A549 treated with Hydrocortisone at 1 μM for 4 hours (cell line): ENCODE data around the gene PCDHGA6. TPM values are rescaled to one million over a fixed set of nuclear protein-coding genes. Genes with fewer than 3 reads are reported as not detected.

ENCODE experiments used
- total RNA-seq: library from RNA; stranded (reverse); fragments of 200-300 nt; extraction: Qiagen RNA extraction; gene quantifications from 5 replicates; pipeline ENCODE4 v1.2.3, GENCODE V29; 2022

Gene PCDHGA6
- total RNA-seq: 0.14 to 0.26 TPM (median 0.20 TPM) in 5 replicates

GRCh38 chr5:141373673-141374317, at the start of gene PCDHGA6:
PCDHGA6 (plus strand) TSS chr5:141373891; CDS start chr5:141374084, 193 bp downstream.

DNA sequence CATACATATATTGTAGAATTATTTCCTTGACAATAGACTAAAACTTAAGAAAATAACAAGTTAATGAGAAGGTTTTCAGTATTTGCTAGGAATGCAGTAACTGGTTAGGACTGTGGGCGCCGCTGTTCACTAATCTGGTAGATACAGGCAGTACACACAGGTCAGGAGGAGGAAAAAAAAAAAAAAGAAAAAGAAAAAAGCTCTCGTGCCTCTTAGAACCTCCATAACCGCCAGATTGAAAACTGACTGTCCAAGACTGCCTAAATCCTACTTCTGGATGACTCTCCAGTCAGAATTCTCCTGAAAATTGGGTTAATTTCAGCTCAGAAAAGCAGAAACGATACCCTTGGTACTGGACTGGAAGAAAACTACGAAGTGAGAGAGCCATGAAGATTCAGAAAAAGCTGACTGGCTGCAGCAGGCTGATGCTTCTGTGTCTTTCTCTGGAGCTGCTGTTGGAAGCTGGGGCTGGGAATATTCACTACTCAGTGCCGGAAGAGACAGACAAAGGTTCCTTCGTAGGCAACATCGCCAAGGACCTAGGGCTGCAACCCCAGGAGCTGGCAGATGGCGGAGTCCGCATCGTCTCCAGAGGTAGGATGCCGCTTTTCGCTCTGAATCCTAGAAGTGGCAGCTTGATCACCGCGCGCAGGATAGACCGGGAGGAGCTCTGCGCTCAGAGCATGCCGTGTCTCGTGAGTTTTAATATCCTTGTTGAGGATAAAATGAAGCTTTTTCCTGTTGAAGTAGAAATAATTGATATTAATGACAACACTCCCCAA, 43.2 kb upstream of the PCDHGA6 start, which contains the start of gene PCDHGA1:
TSS of gene PCDHGA1 (plus strand) at position 216 of the 782 bp plus-strand sequence.

GRCh38 chr5:141338538-141339306, 35.0 kb upstream of the PCDHGA6 start, which contains the start of gene PCDHGA2:
PCDHGA2 (plus strand) TSS chr5:141338760.

GRCh38 chr5:141343242-141343952, 30.3 kb upstream of the PCDHGA6 start, which contains the start of gene PCDHGA3:
PCDHGA3 (plus strand) TSS chr5:141343829; CDS start chr5:141344034, 205 bp downstream.

DNA sequence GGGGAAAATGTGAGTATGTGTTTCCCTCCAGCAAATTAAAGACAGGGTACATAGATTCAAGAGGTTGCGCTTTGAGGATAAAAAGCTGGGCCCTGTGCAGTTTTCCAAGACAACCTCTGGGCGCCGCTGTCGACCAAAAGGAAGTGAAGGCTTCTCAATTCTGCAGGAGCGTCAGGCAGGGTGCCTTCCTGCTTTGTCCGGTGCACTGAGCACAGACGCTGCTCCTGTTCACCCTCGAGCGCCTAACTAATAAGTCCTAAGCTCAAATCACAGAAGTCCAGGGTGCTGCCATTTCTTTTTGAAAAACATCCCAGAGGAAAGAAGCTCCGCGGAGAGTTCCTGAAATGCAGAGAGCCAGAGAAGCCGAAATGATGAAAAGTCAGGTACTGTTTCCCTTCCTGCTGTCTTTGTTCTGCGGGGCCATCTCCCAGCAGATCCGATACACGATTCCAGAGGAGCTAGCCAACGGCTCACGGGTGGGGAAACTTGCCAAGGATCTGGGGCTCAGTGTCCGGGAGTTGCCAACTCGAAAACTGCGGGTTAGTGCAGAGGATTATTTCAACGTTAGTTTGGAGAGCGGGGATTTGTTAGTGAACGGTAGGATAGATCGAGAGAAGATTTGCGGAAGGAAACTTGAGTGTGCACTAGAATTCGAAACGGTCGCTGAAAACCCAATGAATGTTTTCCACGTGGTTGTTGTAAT, 23.6 kb upstream of the PCDHGA6 start, which contains the start of gene PCDHGB1:
TSS of gene PCDHGB1 (plus strand) at position 183 of the 703 bp plus-strand sequence. CDS start at position 345, 162 bp downstream.

GRCh38 chr5:141354900-141355469, 18.7 kb upstream of the PCDHGA6 start, which contains the start of gene PCDHGA4:
PCDHGA4 (plus strand) TSS chr5:141355021; CDS start chr5:141355108, 87 bp downstream.

GRCh38 chr5:141359790-141360426, 13.8 kb upstream of the PCDHGA6 start, which contains the start of gene PCDHGB2:
PCDHGB2 (plus strand) TSS chr5:141359994; CDS start chr5:141360136, 142 bp downstream.

GRCh38 chr5:141363952-141364660, 9.6 kb upstream of the PCDHGA6 start, which contains the start of gene PCDHGA5:
PCDHGA5 (plus strand) TSS chr5:141364162; CDS start chr5:141364331, 169 bp downstream.

GRCh38 chr5:141369994-141370848, 3.5 kb upstream of the PCDHGA6 start, which contains the start of gene PCDHGB3:
PCDHGB3 (plus strand) TSS chr5:141370242; CDS start chr5:141370395, 153 bp downstream.

DNA sequence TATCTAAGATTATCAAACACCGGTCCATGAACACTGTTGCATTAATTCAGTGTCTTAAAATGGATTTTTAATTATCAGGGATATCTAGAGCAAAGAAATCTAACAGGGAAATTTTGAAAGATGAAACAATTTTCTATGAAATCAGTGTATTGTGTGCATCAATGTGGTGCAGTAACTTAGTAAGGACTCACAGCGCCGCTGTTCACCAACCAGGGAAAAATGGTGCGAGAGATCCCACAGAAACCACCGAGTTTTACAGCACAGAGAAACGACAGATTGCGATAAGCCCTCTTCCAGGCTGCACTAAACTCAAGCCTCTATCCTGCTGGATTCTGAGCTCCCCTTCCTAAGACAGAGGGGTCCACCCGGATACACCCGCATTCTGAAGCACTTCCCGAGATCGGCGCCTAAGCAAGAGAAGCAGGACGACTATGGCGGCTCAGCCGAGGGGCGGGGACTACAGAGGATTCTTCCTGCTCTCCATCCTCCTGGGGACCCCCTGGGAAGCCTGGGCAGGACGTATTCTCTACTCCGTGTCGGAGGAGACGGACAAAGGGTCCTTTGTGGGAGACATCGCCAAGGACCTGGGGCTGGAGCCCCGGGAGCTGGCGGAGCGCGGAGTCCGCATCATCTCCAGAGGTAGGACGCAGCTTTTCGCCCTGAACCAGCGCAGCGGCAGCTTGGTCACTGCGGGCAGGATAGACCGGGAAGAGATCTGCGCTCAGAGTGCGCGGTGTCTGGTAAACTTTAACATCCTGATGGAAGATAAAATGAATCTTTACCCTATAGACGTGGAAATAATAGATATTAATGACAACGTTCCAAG, 9.0 kb downstream of the PCDHGA6 start, which contains the start of gene PCDHGA7:
TSS of gene PCDHGA7 (plus strand) at position 274 of the 826 bp plus-strand sequence. CDS start at position 432, 158 bp downstream.

DNA sequence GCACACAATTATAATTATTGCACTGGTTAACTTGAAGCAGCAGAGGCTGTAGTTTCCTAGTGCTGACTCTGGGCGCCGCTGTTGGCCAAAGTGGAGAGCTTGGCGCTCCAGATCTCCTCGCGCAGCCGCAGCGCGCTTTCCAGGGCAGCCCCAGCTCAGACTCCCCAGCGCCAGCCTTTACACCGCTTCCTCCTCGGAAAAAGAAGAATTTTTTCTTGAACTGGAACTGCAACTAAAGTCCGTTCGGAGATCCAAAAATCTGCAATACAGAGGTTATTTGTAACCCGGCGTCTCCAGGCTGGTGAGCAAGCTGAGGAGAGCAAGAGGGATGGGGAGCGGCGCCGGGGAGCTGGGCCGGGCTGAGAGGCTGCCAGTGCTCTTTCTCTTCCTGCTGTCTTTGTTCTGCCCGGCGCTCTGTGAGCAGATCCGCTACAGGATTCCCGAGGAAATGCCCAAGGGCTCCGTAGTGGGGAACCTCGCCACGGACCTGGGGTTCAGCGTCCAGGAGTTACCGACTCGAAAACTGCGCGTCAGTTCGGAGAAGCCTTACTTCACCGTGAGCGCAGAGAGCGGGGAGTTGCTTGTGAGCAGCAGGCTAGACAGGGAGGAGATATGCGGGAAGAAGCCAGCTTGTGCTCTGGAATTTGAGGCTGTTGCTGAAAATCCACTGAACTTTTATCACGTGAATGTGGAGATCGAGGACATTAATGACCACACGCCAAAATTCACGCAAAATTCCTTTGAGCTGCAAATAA, 14.0 kb downstream of the PCDHGA6 start, which contains the start of gene PCDHGB4:
TSS of gene PCDHGB4 (plus strand) at position 142 of the 755 bp plus-strand sequence. CDS start at position 329, 187 bp downstream.

DNA sequence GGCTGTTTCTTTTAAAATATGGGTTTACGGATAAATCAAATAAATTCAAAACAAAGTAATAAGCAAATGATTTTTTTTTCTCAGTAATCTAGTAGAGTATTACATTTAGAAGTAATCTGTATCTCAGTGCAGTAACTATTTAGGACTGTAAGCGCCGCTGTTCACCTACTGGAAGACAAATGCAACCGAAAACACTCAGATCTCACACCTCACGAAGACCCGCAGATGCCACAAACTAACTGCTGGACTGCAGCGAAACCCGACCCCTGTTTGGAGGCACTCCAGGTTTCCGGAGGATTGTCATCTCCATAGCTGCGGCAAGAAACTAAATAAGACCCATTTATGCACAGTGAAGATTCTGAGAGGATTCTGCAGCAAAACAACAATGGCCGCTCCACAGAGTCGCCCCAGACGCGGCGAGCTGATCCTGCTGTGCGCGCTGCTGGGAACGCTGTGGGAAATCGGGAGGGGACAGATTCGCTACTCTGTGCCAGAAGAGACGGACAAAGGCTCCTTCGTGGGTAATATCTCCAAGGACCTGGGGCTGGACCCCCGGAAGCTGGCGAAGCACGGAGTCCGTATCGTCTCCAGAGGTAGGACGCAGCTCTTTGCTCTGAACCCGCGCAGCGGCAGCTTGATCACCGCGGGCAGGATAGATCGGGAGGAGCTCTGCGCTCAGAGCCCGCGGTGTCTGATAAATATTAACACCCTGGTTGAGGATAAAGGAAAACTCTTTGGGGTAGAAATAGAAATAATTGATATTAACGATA, 18.9 kb downstream of the PCDHGA6 start, which contains the start of gene PCDHGA8:
TSS of gene PCDHGA8 (plus strand) at position 205 of the 770 bp plus-strand sequence. CDS start at position 386, 181 bp downstream.

GRCh38 chr5:141397756-141398551, 24.3 kb downstream of the PCDHGA6 start, which contains the start of gene PCDHGB5:
PCDHGB5 (plus strand) TSS chr5:141397947; CDS start chr5:141398128, 181 bp downstream.

DNA sequence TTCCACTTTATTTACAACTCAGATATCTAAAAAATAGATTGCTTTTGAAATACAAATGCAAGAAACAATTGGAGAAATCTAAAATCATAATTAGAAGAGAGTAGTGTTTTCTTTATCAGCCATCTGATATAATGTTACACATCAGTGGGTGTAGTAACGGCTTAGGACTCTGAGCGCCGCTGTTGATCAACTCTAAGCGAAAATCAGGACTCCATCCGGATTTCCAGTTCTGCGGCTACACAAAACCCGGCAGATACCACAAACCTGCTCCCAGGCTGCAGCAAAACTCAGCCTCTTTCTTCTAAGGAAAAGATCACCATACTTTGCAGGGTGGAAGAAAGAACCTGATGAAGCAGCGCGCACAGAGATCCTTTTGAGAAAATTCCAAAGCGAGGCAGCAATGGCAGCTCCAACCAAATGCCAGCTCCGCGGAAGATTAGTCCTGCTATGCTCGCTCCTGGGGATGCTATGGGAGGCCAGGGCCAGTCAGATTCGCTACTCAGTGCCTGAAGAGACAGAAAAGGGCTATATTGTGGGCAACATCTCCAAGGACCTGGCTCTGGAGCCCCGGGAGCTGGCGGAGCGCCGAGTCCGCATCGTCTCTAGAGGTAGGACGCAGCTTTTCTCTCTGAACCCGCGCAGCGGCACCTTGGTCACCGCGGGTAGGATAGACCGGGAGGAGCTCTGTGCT, 29.0 kb downstream of the PCDHGA6 start, which contains the start of gene PCDHGA9:
TSS of gene PCDHGA9 (plus strand) at position 226 of the 691 bp plus-strand sequence. CDS start at position 401, 175 bp downstream.

